Omental fat pad (tissue), 4 donors: Measurements from ENCODE around the gene ATG3. TPM values are rescaled to one million over a fixed set of nuclear protein-coding genes. Genes with fewer than 3 reads are reported as not detected.

Experiments used
- ATAC-seq: fragments of 150-250 bp; one replicate; pipeline ENCODE4 v1.9.1; 2016; ENCODE audit warnings: mild to moderate bottlenecking, moderate library complexity; ENCODE audit not compliant: low FRiP score
- DNase-seq: peaks from one replicate; pipeline ENCODE4 v3.0.0-alpha.2; 2019; ENCODE audit warnings: low spot score
- total RNA-seq, 4 donors: library from RNA; depleted of rRNA; stranded (reverse); fragments of >200 nt; gene quantifications; one replicate each; pipeline ENCODE4 v1.1.0, GENCODE V29; 2016
- TF ChIP-seq, protein P1 (sequence below), 3 donors: fragments of 450-650 bp; IDR thresholded peaks; one replicate each; pipeline ENCODE4 v1.5.1; 2016 to 2017; ENCODE audit warnings: antibody characterized with exemption in 3 of 3, mild to moderate bottlenecking in 3 of 3, moderate library complexity in 2 of 3

ATG3 gene
- total RNA-seq, result 10 to 100 TPM; 59.1 to 80.5 (median 71.1) TPM

DNA sequence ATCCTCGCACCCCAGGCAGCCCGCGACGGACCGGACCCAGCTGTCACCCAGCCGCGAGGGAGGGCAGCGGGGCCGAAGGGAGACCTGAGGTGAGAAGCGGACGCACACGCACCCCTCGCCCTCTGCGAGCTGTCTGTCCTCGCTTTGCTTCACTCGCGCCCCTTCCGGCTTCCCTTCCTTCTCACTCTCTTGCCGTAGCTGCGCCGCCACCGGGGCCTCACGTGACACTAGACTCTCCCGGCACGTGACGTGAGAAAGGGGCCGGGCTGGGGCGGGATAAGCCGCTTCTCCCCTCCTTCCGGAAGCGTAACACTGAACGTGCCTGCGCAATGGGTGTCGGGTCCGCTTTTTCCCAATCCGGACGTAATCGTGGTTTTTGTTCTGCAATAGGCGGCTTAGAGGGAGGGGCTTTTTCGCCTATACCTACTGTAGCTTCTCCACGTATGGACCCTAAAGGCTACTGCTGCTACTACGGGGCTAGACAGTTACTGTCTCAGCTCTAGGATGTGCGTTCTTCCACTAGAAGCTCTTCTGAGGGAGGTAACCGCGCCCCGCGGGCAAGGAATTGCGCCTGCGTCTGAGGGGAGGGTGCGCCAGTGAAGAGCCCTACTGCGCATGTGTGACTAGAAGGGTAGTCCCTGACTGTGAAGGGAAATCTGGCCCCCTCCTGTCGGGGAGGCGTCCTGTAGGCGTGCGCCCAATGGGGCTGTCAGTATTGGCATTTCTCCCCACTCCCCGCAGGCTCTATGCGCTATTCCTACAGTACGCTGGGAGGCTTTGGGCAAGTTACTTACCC is at the start of gene ATG3, which contains the start of gene SLC35A5:
Gene ATG3, minus strand, starts transcription at position 229 of the 796 bp plus-strand sequence. CDS start 434 bp downstream, outside the sequence.
Gene SLC35A5, plus strand, starts transcription at position 312 of the 796 bp plus-strand sequence. CDS start 1,359 bp downstream, outside the sequence.
- TF ChIP-seq, protein P1, sequence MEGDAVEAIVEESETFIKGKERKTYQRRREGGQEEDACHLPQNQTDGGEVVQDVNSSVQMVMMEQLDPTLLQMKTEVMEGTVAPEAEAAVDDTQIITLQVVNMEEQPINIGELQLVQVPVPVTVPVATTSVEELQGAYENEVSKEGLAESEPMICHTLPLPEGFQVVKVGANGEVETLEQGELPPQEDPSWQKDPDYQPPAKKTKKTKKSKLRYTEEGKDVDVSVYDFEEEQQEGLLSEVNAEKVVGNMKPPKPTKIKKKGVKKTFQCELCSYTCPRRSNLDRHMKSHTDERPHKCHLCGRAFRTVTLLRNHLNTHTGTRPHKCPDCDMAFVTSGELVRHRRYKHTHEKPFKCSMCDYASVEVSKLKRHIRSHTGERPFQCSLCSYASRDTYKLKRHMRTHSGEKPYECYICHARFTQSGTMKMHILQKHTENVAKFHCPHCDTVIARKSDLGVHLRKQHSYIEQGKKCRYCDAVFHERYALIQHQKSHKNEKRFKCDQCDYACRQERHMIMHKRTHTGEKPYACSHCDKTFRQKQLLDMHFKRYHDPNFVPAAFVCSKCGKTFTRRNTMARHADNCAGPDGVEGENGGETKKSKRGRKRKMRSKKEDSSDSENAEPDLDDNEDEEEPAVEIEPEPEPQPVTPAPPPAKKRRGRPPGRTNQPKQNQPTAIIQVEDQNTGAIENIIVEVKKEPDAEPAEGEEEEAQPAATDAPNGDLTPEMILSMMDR (IDR thresholded peaks at IDR 0.05), result no peak
- DNase-seq, result peak; percentile 99
- ATAC-seq, result peak; percentile 97

DNA sequence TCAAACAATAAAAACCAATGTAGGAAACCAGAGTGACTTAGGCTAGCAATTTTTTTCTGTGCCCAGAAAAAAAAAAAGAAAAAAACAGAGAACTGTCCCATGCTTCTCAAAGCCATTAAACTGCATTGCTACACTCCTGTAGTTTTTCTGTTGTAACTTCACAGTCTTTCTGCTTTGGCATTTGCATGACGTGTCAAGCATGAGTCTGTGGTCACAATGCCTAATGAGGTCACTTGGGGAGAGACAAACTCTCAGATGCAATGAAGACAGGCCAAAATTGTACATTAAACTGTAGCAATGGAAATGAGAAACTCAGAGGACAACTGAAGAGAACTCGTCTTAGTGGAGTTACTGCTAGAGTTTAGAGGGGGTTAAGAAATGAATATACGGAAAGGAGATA is 48.4 kb upstream of the ATG3 start:
- DNase-seq (no peak), ATAC-seq (no peak)
- TF ChIP-seq, protein P1 (IDR thresholded peaks at IDR 0.05), result no peak

DNA sequence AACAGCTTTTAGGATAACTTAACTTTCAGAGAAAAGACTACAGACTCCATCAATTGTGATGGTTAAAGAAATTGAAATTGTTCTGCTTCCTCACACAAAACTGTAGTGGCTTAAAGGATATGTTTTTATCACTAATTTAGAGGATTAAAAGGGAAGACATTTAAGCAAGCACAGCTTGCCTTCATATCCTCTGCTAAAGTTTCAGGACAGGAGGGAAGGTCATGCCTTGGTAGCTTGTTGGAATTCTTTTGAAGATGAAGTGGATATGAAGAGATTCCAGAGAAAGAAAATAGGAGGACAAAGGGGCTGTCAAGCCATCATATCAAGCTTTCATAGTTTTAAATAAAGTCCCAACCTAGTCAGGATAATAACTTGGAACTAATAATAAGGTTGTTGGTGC is 46.1 kb upstream of the ATG3 start:
- TF ChIP-seq, protein P1 (IDR thresholded peaks at IDR 0.05), result no peak
- no peak for DNase-seq
- no peak for ATAC-seq

DNA sequence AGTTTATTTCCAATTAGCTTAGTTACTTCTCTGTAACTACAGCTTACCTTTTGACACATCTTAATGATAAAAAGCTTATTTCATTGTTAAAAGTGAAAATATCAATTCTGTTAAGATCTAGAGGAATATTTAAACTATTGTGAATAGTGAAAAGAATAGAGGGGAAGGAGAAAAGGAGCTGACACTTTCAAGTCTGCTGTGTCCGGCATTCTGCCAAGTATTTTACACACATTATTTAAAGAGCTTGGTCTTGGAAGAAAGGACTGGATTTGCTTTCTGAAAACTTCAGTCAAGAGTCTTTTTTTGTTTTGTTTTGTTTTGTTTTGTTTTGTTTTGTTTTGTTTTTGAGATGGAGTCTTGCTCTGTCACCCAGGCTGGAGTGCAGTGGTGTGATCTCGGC is 44.3 kb upstream of the ATG3 start:
- TF ChIP-seq, protein P1 (IDR thresholded peaks at IDR 0.05), result no peak
- DNase-seq (no peak), ATAC-seq (no peak)

DNA sequence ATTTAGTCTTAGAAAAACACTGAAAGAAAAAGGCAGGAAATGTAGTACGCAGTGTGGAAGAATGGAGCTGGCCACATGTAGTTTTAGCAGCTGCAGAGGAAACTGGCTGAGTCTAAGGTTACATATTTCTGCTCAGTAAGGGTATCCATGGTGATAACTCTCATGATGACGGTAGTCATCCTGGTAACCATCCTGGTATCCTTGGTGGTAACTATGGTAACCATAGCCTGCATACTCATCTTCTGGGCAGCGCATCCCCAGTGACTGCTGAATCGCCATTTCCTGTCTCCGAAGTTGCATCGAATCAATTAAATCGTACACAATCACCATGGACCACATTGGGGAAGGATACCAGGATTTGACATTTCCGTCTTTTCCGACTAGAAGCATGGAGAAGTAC is 43.5 kb upstream of the ATG3 start:
- TF ChIP-seq, protein P1 (IDR thresholded peaks at IDR 0.05), result no peak
- ATAC-seq, result no peak

DNA sequence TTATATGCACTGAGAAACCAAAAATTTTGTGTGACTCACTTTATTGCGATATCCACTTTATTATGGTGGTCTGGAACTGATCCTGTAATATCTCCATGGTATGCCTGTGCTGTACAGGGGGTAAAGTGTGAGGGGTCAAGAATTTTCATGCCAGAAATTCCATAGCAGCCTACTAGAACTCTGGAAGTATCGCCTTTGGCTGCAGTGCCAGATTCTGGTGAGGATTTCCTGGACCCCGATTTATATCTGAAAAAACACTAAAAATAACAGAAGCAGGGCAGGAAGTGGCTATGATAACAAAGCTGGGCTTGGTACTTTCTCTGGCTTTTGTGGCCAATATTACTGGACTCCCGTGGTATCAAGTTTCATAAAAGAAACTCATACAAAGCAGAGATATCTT is 42.8 kb upstream of the ATG3 start:
- TF ChIP-seq, protein P1 (IDR thresholded peaks at IDR 0.05), result no peak
- ATAC-seq (no peak), DNase-seq (no peak)

More for the DNA sequence above, 43.5 kb upstream of the ATG3 start:
- no peak for DNase-seq
